Measurements from ENCODE around the gene NFXL1. TPM values are rescaled to one million over a fixed set of nuclear protein-coding genes. Genes with fewer than 3 reads are reported as not detected.

NFXL1 gene
- total RNA-seq, 1 donor from 2014 or later, result 11.1 TPM

DNA sequence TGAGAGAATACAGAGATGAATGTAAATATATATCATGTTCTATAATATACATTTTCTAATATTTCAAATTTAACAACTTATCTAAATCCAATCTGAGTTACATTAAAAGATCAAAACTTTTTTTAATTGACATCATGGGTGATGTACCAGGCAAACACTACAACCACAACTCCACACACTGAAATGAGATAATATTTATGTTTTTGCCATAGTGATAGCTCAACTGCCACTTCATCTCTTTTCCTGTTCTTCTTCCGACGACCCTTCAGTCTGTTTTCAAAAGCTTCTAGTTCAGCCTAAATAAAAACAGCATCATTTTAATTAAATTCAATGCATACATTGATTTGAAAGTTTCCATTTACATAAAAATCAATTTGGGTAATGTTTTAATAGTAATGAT is 66.3 kb downstream of the NFXL1 start:
- TF ChIP-seq, protein P1, sequence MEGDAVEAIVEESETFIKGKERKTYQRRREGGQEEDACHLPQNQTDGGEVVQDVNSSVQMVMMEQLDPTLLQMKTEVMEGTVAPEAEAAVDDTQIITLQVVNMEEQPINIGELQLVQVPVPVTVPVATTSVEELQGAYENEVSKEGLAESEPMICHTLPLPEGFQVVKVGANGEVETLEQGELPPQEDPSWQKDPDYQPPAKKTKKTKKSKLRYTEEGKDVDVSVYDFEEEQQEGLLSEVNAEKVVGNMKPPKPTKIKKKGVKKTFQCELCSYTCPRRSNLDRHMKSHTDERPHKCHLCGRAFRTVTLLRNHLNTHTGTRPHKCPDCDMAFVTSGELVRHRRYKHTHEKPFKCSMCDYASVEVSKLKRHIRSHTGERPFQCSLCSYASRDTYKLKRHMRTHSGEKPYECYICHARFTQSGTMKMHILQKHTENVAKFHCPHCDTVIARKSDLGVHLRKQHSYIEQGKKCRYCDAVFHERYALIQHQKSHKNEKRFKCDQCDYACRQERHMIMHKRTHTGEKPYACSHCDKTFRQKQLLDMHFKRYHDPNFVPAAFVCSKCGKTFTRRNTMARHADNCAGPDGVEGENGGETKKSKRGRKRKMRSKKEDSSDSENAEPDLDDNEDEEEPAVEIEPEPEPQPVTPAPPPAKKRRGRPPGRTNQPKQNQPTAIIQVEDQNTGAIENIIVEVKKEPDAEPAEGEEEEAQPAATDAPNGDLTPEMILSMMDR (IDR thresholded peaks at IDR 0.05), result no peak
- ChIA-PET CTCF (no interaction called here), POLR2A (no interaction called here)
- DNase-seq, result no peak
- H3K4me1 Mint-ChIP-seq, result no peaks in the 10 kb centered on the region
- no peak overlapping the region for H3K27ac Mint-ChIP-seq
- H3K36me3 Mint-ChIP-seq (ENCODE audit: low read depth), result peaks cover 50% of the 10 kb centered on the region
- ATAC-seq (ENCODE audit: low read depth), result no peak
- no peak overlapping the region for H3K4me3 Mint-ChIP-seq
- H3K27me3 Mint-ChIP-seq, result no peaks in the 10 kb centered on the region
- intact Hi-C loops (cut with micrococcal nuclease), result no loop called here
- no peaks in the 10 kb centered on the region for H3K9me3 Mint-ChIP-seq

- ChIA-PET POLR2A (no interaction called here), CTCF (no interaction called here)
- intact Hi-C loops (cut with micrococcal nuclease), result no loop called here
- Mint-ChIP-seq H3K9me3 (no peaks in the 10 kb centered on the region), H3K4me3 (no peak overlapping the region), H3K27ac (no peak overlapping the region), H3K27me3 (no peaks in the 10 kb centered on the region), H3K4me1 (peaks cover 15% of the 10 kb centered on the region), H3K36me3 (ENCODE audit: low read depth) (peaks cover 25% of the 10 kb centered on the region)
- ATAC-seq (ENCODE audit: low read depth) (no peak), DNase-seq (no peak)
- TF ChIP-seq, protein P1 (IDR thresholded peaks at IDR 0.05), result no peak
Observed at GRCh38 chr4:47842985-47843384, 71.4 kb downstream of the NFXL1 start.

DNA sequence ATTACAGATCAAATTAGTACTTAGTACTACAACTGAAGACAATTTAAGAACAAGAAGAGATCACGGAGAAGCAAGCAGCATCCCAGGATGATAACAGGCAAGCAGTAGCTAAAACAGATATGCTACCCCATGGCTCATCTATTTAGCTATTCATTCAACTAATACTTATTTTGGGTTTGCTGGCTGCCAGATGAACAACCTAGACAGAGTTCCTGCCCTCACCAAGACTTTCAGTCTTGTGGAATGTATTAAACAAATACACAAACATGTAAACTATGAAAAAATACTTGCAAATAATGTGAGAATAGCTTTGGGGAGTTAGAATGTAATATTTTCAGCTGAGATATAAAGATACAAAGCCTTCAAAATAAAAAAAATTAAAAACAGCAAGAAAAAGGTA is 74.1 kb downstream of the NFXL1 start:
- Mint-ChIP-seq H3K27ac (no peak overlapping the region), H3K36me3 (ENCODE audit: low read depth) (peaks cover 10% of the 10 kb centered on the region), H3K4me1 (peaks cover 37% of the 10 kb centered on the region), H3K27me3 (peaks cover 6% of the 10 kb centered on the region), H3K4me3 (no peak overlapping the region), H3K9me3 (no peaks in the 10 kb centered on the region)
- TF ChIP-seq, protein P1 (IDR thresholded peaks at IDR 0.05), result no peak
- ATAC-seq (ENCODE audit: low read depth) (no peak), DNase-seq (no peak)
- intact Hi-C loops (cut with micrococcal nuclease), result no loop called here
- ChIA-PET POLR2A (no interaction called here), CTCF (interaction anchor here (1.1 to 1.6 kb wide), 3 partner anchors 13 to 172 kb away, joined by 3 to 6 read pairs (median 4); no protein-coding TSS in a partner anchor)

GRCh38 chr4:47839259-47839658 is 75.1 kb downstream of the NFXL1 start:
- ChIA-PET CTCF (interaction anchor here (0.8 to 1.6 kb wide), 4 partner anchors 14 to 171 kb away, joined by 3 to 6 read pairs (median 4); no protein-coding TSS in a partner anchor), POLR2A (no interaction called here)
- Mint-ChIP-seq H3K36me3 (ENCODE audit: low read depth) (peaks cover 9% of the 10 kb centered on the region), H3K9me3 (no peaks in the 10 kb centered on the region), H3K27ac (no peak overlapping the region), H3K4me3 (peak overlapping the region; percentile 24), H3K27me3 (peaks cover 13% of the 10 kb centered on the region), H3K4me1 (peaks cover 37% of the 10 kb centered on the region)
- TF ChIP-seq, protein P1 (IDR thresholded peaks at IDR 0.05), result no peak
- DNase-seq (no peak), ATAC-seq (ENCODE audit: low read depth) (peak; percentile 51)
- intact Hi-C loops (cut with micrococcal nuclease), result loop anchor here (1.0 to 10.0 kb wide), 5 partner anchors 76 to 994 kb away; partner anchors contain the start of genes COMMD8 and NFXL1

DNA sequence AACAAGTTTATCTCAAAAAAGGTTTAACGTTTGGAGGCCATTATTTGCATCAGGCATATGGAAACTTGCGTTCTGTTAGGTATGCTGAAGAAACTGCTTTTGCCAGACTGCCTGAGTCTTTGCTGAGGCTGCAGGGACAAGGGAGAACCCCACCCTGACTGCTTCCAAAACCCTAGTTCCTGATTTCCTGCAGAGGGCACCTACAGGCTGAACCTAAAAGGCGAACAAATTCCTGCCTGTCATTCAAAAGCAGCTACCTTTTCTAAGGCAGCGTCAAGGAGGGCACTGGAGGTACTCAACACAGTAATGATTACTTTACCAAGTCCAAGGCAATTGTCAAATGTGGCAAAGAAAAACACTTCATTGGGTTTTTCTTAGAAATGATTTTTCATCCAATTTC is 75.9 kb downstream of the NFXL1 start:
- Mint-ChIP-seq H3K4me1 (peaks cover 37% of the 10 kb centered on the region), H3K27me3 (peaks cover 19% of the 10 kb centered on the region), H3K9me3 (no peaks in the 10 kb centered on the region), H3K36me3 (ENCODE audit: low read depth) (peaks cover under 1% of the 10 kb centered on the region), H3K27ac (no peak overlapping the region), H3K4me3 (no peak overlapping the region)
- no peak for ATAC-seq (ENCODE audit: low read depth)
- DNase-seq, result no peak
- TF ChIP-seq, protein P1 (IDR thresholded peaks at IDR 0.05), result no peak
- ChIA-PET CTCF (interaction anchor here (1.6 kb wide), 1 partner anchor 151 kb away, joined by 6 read pairs; no protein-coding TSS in a partner anchor), POLR2A (no interaction called here)
- intact Hi-C loops (cut with micrococcal nuclease), result loop anchor here (2.0 to 10.0 kb wide), 4 partner anchors 76 to 994 kb away; partner anchors contain the start of genes COMMD8 and NFXL1
